Stimulated activated CD8-positive, alpha-beta memory T cell treated with anti-CD3 and anti-CD28 coated beads, Interleukin-7, amount 100 ng/mL, for 24 hours (primary cell): ENCODE measurements around the gene COL11A1.

Source experiments
- DNase-seq: peaks from one replicate; pipeline ENCODE4 v3.0.0-alpha.2; 2020; ENCODE audit warnings: low read depth

COL11A1 gene

DNA sequence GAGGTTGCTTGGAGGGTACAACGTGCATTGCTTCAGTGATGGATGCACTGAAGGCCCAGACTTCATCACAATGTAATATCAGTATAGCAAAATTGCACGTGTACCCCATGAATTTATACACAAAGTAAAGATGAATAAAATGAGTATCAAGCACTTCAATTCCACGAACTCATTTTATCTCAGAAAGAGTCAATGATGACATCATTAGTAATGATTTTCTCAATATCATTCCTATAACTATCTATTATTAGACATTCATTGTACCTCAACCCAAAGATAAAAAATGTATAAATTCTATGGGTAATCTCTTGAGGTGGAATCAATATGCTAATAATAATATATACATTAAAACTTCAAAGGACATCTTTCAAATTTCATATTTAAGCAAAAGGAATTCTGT, 208.4 kb downstream of the COL11A1 start:
- DNase-seq = no peak

DNA sequence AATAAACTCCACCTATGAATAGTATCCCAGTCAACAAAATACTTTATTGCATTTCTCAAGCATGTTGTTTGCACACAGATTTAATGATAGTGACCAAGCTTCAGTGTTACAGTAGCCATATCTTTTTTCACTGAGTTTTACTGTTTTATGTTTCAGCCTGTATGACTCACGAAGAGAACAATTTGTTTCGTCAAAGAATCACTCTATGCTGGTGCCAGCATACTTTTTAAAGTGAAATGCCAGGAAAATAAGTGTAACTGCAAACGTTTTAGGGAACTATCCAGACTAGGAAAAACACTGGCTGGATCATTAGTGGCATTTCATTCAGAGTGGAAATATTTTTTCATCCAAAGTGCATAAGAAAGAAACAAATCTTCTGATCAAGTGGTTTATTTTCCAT, 210.8 kb downstream of the COL11A1 start:
- no peak for DNase-seq

DNA sequence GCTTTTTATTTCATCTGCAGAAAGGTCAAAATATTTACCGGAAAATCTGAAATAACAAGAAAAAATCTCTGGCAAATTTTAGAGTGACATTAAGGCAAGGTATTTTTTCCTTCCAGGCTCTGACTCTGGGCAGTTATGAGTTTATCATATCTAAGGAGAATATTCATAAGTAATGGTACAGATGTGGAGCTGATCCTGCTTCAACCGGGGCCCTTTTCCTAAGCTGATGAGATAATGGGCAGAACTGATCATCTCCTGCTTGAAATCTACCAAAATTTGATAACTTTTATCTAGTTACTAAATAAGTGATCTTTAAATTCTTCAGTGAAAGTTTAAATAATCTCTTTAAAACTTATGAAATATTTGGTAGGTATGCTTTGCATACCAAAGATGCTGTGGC, 211.6 kb downstream of the COL11A1 start:
- DNase-seq = no peak

DNA sequence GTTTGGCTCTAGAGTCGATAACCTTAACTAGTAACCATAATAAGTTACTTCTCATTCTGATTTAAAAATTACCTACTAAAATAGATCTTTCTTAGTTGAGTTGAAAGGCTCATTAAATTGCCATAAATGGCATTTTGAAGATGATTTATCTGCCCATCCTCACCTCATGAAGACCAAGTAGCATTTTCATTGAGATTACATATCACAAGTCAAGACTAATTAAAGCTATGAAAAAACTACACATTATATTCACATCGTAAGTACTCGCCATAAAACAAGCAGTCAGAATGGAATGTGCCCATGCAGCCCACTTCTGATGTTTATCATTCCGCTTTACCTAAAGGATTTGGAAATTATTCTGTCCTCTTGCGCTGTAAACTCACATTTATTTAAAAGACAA, 212.0 kb downstream of the COL11A1 start:
- no peak for DNase-seq

DNA sequence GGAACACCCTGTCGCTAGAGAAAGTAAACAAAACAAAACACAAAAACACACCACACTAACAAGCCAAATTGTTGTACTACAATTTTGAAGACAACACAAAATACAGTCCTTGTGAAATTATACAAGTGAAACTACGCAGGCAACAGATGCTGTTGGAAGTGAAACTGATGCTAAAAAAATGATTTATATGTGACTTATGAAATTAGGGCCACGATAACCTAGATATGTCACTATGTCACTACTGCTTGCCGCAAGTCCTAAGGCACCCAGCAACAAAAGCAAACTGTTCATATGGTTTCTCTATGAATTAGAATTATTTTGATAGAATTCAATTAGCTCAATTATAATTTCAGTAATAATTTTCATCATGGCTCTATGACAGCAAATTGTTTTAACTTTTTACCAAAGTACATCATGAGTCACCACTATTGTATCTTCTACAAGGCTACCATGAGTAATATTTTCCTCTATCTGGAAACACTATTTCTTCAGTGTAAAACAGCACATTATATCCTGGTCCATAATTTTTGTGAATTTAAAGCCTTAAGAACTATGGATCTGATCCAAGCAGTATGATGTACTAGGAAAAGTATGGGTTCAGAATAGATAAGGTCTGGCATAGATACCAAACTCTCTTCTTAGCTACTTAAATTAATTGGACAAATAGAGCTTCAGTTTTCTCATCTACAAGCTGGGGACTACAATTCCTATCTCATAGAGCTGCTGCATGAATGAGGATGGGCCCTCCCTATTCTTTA, 216.3 kb downstream of the COL11A1 start:
- DNase-seq = no peak

DNA sequence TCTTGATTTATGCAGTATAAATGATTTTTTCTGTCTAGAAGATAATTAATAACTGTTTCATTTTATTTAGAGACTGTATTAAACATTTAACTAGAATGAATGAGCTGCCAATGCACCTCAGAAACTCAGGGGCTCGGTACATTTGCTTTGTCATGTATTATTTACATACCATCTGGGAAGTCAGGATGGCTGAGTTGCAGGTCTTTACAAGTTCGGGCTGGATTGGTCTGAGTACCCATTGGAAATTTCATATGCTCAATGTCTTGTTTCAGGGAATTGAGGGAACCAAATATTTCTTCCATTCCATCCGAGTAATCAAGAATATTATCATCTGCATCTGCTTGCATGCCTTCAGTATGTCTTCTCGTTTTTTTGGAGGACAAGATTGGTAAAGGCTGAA, 221.7 kb downstream of the COL11A1 start:
- DNase-seq = no peak

DNA sequence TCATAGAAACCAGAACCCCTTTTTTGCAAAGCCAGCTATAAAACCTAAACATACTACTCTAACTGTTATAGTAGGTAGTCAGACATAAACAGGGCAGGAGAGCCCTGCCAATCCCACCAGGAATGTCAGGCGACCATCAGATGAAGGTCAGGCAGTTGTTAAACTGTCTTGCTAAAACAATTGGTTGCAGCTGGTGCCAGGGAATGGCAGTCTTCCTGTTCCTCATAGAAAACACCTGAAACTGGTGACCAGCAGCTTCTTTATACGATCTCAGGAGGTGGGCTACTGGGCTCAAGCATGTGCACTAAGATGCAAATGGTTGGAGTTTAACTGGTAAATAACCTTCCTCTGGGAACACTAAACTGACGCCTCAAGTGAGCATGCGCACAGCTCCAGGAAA, 224.1 kb downstream of the COL11A1 start:
- no peak for DNase-seq

DNA sequence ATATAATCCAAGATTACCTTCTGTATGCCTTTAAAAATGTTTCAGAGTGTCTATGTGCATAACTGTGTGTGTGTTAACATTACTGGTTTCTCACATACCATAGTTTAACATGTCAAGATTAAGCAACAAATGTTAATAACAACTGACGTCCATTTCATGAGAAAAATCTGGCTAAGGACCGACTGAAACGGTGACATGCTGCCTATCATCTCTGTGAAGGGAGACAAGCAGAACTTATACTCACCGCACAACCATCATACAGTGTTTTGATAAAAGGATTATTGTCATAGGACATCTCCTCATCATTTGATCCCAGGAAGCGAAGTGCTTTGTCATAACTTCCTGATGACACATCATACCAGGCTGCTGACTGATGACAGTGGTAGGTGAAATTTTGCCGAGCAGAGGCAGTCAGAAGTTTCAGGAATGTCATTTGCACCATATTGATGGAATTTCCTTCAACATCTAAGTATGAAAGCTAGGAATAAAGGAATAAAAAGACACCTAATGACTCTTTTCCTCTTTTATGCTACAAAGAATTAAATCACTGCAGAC, 228.8 kb downstream of the COL11A1 start:
- DNase-seq = no peak

DNA sequence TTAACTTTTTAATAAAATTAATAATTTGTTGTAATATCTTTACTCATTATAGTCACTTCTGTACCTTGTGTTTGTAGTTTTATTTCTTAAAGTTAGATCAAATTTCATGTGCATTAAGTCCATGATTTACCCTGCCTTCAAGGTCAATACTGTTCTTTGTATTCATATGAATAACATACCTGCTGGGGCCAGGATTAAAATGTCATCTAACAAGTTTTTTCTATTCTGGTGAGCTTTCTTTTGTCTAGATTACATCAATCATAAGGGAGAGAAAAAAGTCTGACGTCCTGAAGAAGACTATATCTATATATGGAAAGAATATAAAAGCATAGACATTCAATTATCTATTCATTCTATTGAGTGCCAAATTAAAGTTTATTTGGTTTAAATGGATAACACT, 232.6 kb downstream of the COL11A1 start:
- DNase-seq = no peak

DNA sequence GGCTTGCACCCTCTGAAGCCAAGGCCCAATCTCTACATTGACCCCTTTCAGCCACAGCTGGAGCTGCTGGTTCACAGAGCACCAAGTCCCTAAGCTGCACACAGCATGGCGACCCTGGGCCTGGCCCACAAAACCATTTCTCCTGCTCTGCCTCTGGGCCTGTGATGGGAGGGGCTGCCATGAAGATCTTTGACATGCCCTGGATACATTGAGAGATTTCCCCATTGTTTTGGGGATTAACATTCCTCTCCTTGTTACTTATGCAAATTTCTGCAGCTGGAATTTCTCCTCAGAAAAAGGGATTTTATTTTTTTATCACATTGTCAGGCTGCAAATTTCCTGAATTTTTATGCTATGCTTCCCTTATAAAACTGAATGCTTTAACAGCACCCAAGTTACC, 235.8 kb downstream of the COL11A1 start:
- DNase-seq = no peak

DNA sequence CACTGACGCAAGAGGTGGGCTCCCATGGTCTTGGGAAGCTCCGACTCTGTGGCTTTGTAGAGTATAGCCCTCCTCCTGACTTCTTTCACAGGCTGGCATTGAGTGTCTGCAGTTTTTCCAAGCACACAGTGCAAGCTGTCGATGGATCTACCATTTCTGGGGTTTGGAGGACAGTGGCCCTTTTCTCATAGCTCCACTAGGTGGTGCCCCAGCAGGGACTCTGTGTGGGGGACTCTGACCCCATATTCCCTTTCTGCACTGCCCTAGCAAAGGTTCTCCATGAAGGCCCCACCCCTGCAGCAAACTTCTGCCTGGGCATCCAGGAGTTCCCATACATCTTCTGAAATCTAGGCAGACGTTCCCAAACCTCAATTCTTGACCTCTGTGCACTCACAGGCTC, 236.2 kb downstream of the COL11A1 start:
- no peak for DNase-seq

DNA sequence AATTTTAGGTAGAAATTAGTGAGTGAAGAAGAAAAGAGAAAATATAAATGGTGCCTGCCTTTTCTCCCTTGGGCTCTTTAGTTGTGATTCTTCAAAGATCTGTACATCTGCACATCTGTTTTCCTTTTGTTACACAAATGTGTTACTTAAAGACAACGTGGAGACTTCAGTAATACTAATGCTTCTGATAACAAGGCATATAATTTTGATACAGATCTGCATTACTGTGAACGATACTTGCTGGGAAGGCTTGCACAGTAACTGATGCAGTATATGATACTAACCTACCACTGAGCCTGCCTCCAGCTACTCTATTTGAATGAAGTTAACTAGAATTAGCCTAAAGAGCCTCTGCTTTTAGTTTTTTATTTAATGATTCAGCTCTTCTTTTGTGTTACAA, 244.6 kb downstream of the COL11A1 start:
- no peak for DNase-seq

DNA sequence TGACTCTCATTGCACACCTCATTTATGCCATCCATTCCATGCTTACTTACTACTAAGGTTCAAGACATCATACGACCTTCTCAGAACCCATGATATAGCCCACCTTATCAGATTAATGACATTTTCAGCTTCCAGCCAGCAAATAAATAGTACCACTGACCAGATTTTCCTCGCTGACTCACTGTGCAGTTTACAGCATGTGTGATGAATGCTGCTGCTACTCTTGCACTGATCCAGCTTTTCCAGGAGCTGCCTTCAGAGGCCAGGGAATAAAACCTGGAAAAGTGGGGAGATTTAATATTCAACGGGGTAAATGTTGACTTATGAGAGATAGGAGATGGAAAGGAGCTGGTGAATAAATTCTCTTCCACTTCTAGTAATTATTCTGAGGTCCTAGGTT, 247.1 kb downstream of the COL11A1 start:
- DNase-seq = no peak

DNA sequence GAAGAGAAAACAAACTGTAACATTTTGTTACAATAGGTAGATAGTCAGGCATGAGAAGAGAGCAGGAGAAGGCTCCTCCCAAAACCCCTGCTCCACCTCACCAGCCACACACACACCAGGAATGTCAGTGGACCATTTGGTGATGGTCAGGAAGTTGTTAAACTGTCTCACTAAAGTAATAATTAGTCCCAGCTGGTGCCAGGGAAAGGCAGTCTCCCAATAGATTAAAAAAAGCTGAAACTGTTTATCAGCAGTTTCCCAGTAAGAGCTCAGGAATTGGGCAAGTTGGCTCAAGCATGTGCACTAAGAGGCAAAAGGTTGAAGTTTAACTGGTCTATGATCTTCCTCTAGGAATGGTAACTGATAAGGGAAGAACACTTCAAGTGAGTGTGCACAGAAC, 249.6 kb downstream of the COL11A1 start:
- DNase-seq = no peak

DNA sequence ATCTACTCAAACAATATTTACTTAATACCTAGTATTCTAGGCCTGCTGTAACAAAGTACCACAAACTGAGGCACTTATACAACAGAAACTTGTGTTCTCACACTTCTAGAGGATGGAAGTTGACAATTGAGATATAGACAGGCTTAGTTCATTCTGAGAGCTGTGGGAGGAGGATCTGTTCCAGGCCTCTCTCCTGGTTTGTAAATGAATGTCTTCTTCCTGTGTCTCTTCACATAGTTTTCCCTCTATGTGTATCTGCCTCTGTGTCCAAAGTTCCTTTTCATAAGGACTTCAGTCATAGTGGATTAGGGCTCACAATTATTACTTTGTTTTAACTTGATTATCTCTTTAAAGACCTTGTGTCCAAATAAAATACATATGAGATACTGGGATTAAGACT, 251.1 kb downstream of the COL11A1 start:
- no peak for DNase-seq

DNA sequence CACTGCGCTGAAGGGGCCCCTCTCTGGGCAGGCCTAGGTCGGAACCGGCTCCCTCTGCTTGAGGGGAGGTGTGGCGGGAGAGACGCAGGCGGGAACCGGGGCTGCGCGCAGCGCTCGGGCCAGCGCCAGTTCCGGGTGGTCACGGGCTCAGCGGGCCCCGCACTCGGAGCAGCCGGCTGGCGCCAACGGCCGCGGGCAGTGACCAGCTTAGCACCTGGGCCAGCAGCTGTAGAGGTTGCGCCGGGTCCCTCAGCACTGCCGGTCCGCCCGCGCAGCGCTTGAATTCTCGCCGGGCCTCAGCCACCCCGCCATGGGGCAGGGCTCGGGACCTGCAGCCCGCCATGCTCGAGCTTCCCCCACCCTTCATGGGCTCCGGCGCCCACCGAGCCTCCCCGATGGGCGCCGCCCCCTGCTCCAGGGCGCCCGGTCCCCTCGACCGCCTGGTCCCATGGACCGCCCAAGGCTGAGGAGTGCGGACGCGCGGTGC, 254.6 kb downstream of the COL11A1 start:
- no peak for DNase-seq

DNA sequence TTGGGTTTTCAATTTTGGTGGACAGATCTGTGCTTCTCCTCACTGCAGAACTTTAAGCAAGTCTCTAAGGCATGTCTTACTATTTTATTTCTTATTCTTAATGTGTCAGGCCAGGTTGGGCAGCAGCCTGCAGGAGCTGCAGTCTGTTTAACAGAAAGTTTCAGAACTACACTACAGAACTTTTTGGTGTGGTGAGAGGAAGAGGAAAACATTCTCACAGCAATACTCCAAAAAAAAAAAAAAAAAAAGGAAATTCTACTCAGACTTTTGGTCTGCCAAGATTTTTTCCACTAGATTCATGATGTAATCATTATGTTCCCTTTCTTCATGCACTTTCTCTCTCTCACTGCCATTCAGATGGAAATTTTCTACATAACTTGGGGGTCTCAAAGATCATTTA, 255.2 kb downstream of the COL11A1 start:
- DNase-seq = no peak

DNA sequence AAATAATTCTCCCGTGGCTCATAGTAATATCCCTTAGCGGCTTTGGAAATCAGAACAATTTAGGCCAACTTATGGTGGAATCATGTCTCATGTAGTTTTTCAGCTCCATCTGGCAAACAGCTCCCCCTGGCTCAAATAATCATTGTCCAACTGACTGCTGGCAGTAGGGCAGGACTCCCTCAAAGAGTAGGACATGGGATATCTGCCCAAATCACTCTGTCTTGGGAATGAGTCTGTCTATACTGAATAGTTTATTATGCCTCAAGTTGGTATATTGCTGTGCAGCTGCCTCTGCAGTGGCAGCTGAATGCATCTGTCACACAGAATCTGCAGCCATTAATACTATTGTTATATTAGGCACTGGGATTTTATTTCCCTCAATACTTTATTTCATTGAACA, 255.7 kb downstream of the COL11A1 start:
- DNase-seq = no peak

DNA sequence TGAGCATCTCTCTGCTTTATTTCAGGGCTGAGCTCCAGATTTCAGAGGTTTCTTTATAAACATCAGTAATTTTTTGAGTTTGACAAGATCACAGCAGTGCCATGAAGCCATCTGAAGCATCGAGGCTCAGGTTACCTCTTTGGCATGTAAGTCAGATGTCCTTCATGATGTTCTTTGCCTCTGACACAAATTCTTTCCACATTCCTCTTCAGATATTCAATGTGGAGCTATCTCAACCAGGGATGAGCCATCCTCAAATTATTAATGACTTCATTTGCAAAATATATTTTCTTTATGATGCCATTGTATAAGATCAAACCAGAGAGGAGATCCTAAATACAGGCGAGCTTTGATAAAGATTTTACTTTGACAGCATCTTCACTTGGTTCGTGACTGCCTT, 256.7 kb downstream of the COL11A1 start:
- no peak for DNase-seq

DNA sequence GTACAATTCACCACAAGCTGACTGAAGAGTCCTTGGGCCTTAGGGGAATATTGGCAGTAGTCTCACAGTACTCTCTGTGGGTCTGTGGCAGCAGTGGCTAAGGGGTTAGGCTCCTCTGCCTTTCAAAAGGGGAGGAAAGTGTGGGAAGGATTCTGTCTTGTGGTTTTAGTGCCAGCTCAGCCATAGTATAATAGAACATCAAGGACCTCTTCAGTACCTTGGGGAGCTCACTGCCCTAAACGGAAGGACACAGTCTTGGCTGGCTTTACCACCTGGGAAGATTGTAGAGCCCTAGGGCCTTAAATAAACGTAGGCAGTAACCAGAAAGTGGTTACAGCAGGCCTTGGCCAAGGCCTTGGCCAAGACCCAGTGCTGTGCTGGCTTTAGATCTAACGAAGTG, 265.7 kb downstream of the COL11A1 start:
- DNase-seq = no peak

DNA sequence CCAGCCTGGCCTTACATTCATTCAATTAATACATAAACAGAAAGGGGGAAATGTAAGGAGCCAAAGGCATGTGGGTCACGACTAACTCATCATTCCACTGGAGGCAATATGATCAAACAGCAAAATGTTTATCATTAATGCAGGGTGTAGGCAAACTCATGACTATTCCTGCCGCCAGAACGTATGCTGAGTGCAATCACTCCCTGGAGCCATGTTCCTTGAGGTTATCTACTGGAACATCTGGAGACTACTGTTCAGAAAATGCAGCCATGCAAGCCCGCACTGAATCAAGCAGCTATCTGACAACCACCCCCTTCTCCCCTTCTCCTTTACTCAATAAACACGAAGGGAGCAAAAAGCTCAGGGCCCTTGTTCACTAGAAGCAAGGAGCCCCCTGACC, 267.6 kb downstream of the COL11A1 start:
- no peak for DNase-seq

DNA sequence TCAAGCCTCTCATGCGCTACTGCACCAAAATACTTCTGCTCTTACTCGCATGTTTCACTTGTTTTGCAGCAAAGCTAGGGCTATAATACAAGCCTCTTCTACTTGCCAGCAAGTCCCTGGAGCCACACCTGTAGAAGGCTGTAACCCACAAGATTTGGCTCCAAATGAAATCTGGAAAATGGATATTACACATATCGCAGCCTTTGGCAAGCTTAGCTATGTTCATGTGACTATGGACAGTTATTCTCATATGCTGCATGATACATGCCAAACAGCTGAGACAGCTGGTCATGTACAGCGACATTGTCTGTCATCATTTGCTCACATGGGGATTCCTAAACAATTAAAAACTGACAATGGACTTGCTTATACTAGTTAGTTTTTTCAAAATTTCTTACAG, 270.3 kb downstream of the COL11A1 start:
- DNase-seq = no peak

DNA sequence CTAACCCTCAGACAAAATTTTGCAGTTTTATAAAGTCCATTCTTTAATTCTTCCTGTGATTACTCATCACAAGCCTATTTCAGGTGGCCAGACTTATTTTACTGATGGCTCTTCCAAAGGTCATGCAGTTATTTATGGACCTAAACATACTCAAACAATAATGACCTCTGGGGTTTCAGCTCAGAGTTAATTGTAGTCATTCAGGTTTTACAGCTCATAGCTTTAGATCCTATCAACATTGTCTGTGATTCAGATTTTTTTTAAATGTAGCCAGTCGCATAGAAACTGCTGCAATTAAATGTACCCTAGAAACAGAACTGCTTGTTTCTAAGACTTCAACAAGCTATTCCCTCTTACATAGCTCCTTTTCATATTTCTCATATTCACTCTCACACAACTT, 270.8 kb downstream of the COL11A1 start:
- DNase-seq = no peak

DNA sequence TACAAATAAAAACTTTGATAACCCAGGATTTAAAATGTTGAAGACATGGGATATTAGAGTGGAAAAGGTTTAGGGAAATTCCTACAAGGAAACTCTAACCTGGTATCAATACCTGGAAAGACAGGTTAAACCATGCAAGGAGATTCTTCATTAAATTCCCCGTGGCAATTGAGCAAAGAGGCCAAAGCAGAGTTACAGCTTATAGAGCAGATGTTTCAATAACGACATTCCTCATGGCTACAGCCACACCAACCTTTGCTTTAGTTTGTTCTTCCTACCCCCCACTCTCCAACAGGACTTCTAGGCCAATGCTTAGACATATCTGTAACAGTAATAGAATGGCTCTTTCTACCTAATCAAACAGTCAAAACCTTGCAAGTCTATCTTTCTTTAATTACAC, 271.3 kb downstream of the COL11A1 start:
- no peak for DNase-seq
